Measurements from ENCODE around the gene CKLF.
A peak's percentile ranks its signal among the peaks of the same experiment; 100 is the strongest.

Gene CKLF

GRCh38 chr16:66516808-66517585 lies 35.4 kb upstream of the CKLF start:
- H3K4me3 ChIP-seq (ENCODE audit: low read depth, low read length) = no peak overlapping the region
- CTCF ChIA-PET = no interaction called here
- DNase-seq (ENCODE audit: low read depth, low spot score) = peak; percentile 85
- POLR2A ChIA-PET = no interaction called here
- TF ChIP-seq CTCF (IDR thresholded peaks at IDR 0.05; ENCODE audit: insufficient read depth, low read length, missing control alignments) = no peak

GRCh38 chr16:66517586-66518263 lies 34.7 kb upstream of the CKLF start:
- ChIA-PET CTCF (no interaction called here), POLR2A (no interaction called here)
- TF ChIP-seq CTCF (IDR thresholded peaks at IDR 0.05; ENCODE audit: insufficient read depth, low read length, missing control alignments) = no peak
- no peak overlapping the region for H3K4me3 ChIP-seq (ENCODE audit: low read depth, low read length)
- DNase-seq (ENCODE audit: low read depth, low spot score) = no peak

- TF ChIP-seq CTCF (IDR thresholded peaks at IDR 0.05; ENCODE audit: insufficient read depth, low read length, missing control alignments) = no peak
- H3K4me3 ChIP-seq (ENCODE audit: low read depth, low read length) = no peak overlapping the region
- ChIA-PET POLR2A (no interaction called here), CTCF (interaction anchor here (0.6 to 1.6 kb wide), 4 partner anchors 10 to 114 kb away, joined by 3 to 4 read pairs (median 3); no protein-coding TSS in a partner anchor)
- DNase-seq (ENCODE audit: low read depth, low spot score) = no peak
Observed at GRCh38 chr16:66519482-66520373, 32.6 kb upstream of the CKLF start.

GRCh38 chr16:66520406-66521170 lies 31.8 kb upstream of the CKLF start:
- no peak for DNase-seq (ENCODE audit: low read depth, low spot score)
- POLR2A ChIA-PET = no interaction called here

GRCh38 chr16:66521252-66521713 lies 31.1 kb upstream of the CKLF start:
- CTCF ChIA-PET = interaction anchor here (0.9 to 2.0 kb wide), 4 partner anchors 9 to 115 kb away, joined by 3 to 5 read pairs (median 3); no protein-coding TSS in a partner anchor
- no peak for DNase-seq (ENCODE audit: low read depth, low spot score)
- POLR2A ChIA-PET = no interaction called here
- TF ChIP-seq CTCF (IDR thresholded peaks at IDR 0.05; ENCODE audit: insufficient read depth, low read length, missing control alignments) = no peak
- H3K4me3 ChIP-seq (ENCODE audit: low read depth, low read length) = no peak overlapping the region

More at GRCh38 chr16:66520406-66521170, 31.8 kb upstream of the CKLF start:
- H3K4me3 ChIP-seq (ENCODE audit: low read depth, low read length) = no peak overlapping the region
- CTCF ChIA-PET = interaction anchor here (0.6 to 2.0 kb wide), 3 partner anchors 8 to 115 kb away, joined by 3 to 5 read pairs (median 3); no protein-coding TSS in a partner anchor
- no peak for TF ChIP-seq CTCF (IDR thresholded peaks at IDR 0.05; ENCODE audit: insufficient read depth, low read length, missing control alignments)
